PC-9 (cell line): ENCODE results near the gene RPE. TPM values are rescaled to one million over a fixed set of nuclear protein-coding genes. Genes with fewer than 3 reads are reported as not detected.

ENCODE experiments used
- BruUV-seq: library from RNA; stranded (reverse); fragments of 400-500 nt; replicated peaks from 2 replicates; lab custom pipeline; 2021; lab: Mats Ljungman, UMichigan
- CTCF ChIA-PET: fragments of 300-600 bp; sonication (Branson Sonifier 250); formaldehyde crosslinking; loops from one replicate; lab custom pipeline; 2022; ENCODE audit warnings: antibody characterized with exemption; lab: Charles Lee
- POLR2A ChIA-PET: fragments of 300-600 bp; sonication (Branson Sonifier 250); formaldehyde crosslinking; loops from one replicate; lab custom pipeline; 2022; ENCODE audit warnings: antibody characterized with exemption; ENCODE audit not compliant: unreplicated experiment; lab: Charles Lee
- DNase-seq, 2 experiments: peaks; one replicate each; pipeline versions ENCODE4 v3.0.0 to v3.0.0-alpha.2; 2015 to 2022; ENCODE audit warnings: mixed read lengths in 1 of 2
- H2AFZ ChIP-seq: fragments of 200-600 bp; sonication (generic); 2 replicates; pipeline ENCODE4 v1.8.1; 2017; ENCODE audit warnings: antibody characterized with exemption
- H3F3A ChIP-seq: fragments of 200-600 bp; sonication (generic); 2 replicates; pipeline ENCODE4 v1.8.1; 2017; ENCODE audit warnings: antibody characterized with exemption, mild to moderate bottlenecking, low read depth; ENCODE audit not compliant: insufficient read depth
- H3K27ac ChIP-seq: fragments of 200-600 bp; sonication (generic); 2 replicates; pipeline ENCODE4 v1.6.1; 2016; ENCODE audit warnings: mixed run types
- H3K27me3 ChIP-seq: fragments of 200-600 bp; sonication (generic); 2 replicates; pipeline ENCODE4 v1.6.1; 2016; ENCODE audit warnings: low read depth, mixed run types; ENCODE audit not compliant: insufficient read depth
- H3K36me3 ChIP-seq: fragments of 200-600 bp; sonication (generic); 2 replicates; pipeline ENCODE4 v1.6.1; 2016; ENCODE audit warnings: low read depth, mixed run types
- H3K4me1 ChIP-seq: fragments of 200-600 bp; sonication (generic); replicated peaks from 2 replicates; pipeline ENCODE4 v1.6.1; 2016; ENCODE audit warnings: mixed run types; ENCODE audit not compliant: insufficient read depth
- H3K4me2 ChIP-seq: fragments of 200-600 bp; sonication (generic); 2 replicates; pipeline ENCODE4 v1.6.1; 2017; ENCODE audit warnings: mixed run types
- H3K4me3 ChIP-seq: fragments of 200-600 bp; sonication (generic); 2 replicates; pipeline ENCODE4 v1.6.1; 2016; ENCODE audit warnings: mixed run types
- H3K79me2 ChIP-seq: fragments of 200-600 bp; sonication (generic); 2 replicates; pipeline ENCODE4 v1.6.1; 2017; ENCODE audit warnings: low read depth, mixed run types
- H3K9me2 ChIP-seq: fragments of 200-600 bp; sonication (generic); 2 replicates; pipeline ENCODE4 v1.8.1; 2017; ENCODE audit warnings: mild to moderate bottlenecking; ENCODE audit not compliant: insufficient read depth
- H3K9me3 ChIP-seq: fragments of 200-600 bp; sonication (generic); 2 replicates; pipeline ENCODE4 v1.8.1; 2016; ENCODE audit warnings: low read depth; ENCODE audit not compliant: insufficient read depth
- H4K20me1 ChIP-seq: fragments of 200-600 bp; sonication (generic); 2 replicates; pipeline ENCODE4 v1.8.1; 2017; ENCODE audit not compliant: insufficient read depth
- EZH2 ChIP-seq: fragments of 200-600 bp; sonication (generic); IDR thresholded peaks from 2 replicates; pipeline ENCODE4 v1.8.0; 2017; ENCODE audit warnings: antibody characterized with exemption, low read depth
- intact Hi-C: fragments of 100-400 bp; cut with micrococcal nuclease; formaldehyde crosslinking; loops from one replicate; pipeline ENCODE4 v1.10.0; 2022; ENCODE audit not compliant: unreplicated experiment
- total RNA-seq: library from RNA; stranded (reverse); gene quantifications from 2 replicates; pipeline ENCODE4 v1.2.3, GENCODE V29; 2021
- TF ChIP-seq, protein P1 (sequence below): fragments of 200-600 bp; sonication (generic); conservative IDR thresholded peaks from 2 replicates; pipeline ENCODE4 v1.6.1; 2017; ENCODE audit warnings: mixed run types, antibody characterized with exemption, mild to moderate bottlenecking, moderate library complexity

The RPE gene
- total RNA-seq, 1 experiment from 2014 or later: 58.4 TPM

DNA sequence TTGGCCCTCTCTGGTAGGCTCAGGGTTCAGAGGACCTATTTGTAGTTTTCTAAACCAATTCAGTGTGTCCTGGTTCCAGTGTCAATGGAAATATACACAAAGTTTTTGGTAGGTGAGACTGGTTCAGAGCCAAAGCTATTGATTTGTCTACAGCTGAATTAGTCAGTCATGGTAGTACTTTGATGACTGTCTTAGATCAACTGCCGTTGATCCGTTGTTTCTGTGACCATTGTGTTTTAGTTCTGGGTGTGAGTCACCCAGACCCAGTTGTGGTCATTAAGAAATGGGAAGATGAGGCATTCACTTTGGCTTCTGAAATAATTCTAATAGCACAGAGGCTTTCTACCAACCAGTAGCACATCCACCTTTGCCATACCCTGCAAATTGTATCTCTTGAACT, 16.0 kb upstream of the RPE start:
- Histone ChIP-seq H3K27me3 (no peaks in the 10 kb centered on the region), H2AFZ (no peak overlapping the region), H3K9me3 (no peaks in the 10 kb centered on the region), H3K36me3 (no peaks in the 10 kb centered on the region), H3K4me2 (no peak overlapping the region), H3K9me2 (no peaks in the 10 kb centered on the region), H3K27ac (no peak overlapping the region), H3K4me1 (no peaks in the 10 kb centered on the region), H4K20me1 (no peaks in the 10 kb centered on the region), H3F3A (no peaks in the 10 kb centered on the region), H3K4me3 (no peak overlapping the region), H3K79me2 (no peaks in the 10 kb centered on the region)
- TF ChIP-seq EZH2: no peak
- TF ChIP-seq, protein P1, sequence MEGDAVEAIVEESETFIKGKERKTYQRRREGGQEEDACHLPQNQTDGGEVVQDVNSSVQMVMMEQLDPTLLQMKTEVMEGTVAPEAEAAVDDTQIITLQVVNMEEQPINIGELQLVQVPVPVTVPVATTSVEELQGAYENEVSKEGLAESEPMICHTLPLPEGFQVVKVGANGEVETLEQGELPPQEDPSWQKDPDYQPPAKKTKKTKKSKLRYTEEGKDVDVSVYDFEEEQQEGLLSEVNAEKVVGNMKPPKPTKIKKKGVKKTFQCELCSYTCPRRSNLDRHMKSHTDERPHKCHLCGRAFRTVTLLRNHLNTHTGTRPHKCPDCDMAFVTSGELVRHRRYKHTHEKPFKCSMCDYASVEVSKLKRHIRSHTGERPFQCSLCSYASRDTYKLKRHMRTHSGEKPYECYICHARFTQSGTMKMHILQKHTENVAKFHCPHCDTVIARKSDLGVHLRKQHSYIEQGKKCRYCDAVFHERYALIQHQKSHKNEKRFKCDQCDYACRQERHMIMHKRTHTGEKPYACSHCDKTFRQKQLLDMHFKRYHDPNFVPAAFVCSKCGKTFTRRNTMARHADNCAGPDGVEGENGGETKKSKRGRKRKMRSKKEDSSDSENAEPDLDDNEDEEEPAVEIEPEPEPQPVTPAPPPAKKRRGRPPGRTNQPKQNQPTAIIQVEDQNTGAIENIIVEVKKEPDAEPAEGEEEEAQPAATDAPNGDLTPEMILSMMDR: no peak
- ChIA-PET CTCF (no interaction called here), POLR2A (no interaction called here)
- no peak for DNase-seq
- no TSS peak for BruUV-seq
- intact Hi-C loops: no loop called here

DNA sequence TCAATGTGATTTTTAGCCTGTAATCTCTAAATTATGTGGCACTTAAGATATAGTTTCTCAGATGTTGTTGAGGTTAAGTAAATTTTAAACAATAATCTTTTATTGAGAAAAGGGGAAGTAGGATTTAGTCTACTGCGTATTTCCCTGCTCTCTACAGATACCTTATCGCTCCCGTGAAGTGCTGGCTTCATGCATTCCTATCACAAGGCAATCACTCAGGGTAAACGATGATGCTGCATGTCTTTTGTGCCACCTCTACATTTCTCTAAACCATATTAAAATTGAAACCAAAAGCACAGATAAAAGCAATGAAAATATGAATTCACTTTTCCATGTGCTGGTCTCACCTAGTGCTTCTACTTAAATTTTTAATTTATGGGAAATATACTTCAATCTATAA, 14.4 kb upstream of the RPE start:
- no peaks in the 10 kb centered on the region for H3K79me2 ChIP-seq
- H3K9me3 ChIP-seq: no peaks in the 10 kb centered on the region
- H3K27ac ChIP-seq: no peak overlapping the region
- no peaks in the 10 kb centered on the region for H3F3A ChIP-seq
- no peak for DNase-seq
- H3K27me3 ChIP-seq: no peaks in the 10 kb centered on the region
- no peaks in the 10 kb centered on the region for H3K4me1 ChIP-seq
- BruUV-seq: no TSS peak
- no peak for TF ChIP-seq EZH2
- TF ChIP-seq, protein P1: no peak
- H3K36me3 ChIP-seq: no peaks in the 10 kb centered on the region
- H4K20me1 ChIP-seq: no peaks in the 10 kb centered on the region
- H3K9me2 ChIP-seq: no peaks in the 10 kb centered on the region
- H3K4me2 ChIP-seq: no peak overlapping the region
- H2AFZ ChIP-seq: no peak overlapping the region
- no peak overlapping the region for H3K4me3 ChIP-seq
- intact Hi-C loops: no loop called here
- ChIA-PET POLR2A (no interaction called here), CTCF (no interaction called here)

DNA sequence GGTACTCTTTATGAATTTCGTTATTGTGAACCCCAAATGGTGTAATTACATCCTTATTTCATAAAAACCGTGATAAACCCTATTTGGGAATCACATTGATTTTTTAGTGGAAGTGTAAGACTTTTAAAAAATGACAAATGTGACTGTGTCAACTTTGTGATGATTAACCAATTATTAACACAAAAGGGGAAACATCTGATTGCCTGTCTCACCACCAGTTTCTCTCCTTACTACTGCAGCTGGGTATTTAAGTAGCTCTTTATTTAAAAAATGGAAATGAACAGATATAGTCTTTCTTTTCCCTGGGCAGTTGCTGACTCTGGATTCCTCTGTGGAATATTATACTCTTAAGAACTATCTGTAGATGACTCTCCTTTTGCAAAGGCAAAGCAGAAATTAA, 11.6 kb upstream of the RPE start:
- Histone ChIP-seq H3K4me3 (no peak overlapping the region), H3K4me1 (no peaks in the 10 kb centered on the region), H3F3A (no peaks in the 10 kb centered on the region), H3K9me2 (no peaks in the 10 kb centered on the region), H3K79me2 (no peaks in the 10 kb centered on the region), H4K20me1 (no peaks in the 10 kb centered on the region), H3K4me2 (no peak overlapping the region), H3K27me3 (no peaks in the 10 kb centered on the region), H3K27ac (no peak overlapping the region), H3K36me3 (no peaks in the 10 kb centered on the region), H2AFZ (no peak overlapping the region), H3K9me3 (no peaks in the 10 kb centered on the region)
- TF ChIP-seq, protein P1: no peak
- no peak for TF ChIP-seq EZH2
- BruUV-seq: no TSS peak
- ChIA-PET CTCF (no interaction called here), POLR2A (no interaction called here)
- intact Hi-C loops: no loop called here
- no peak for DNase-seq
